Midbrain (tissue), 1 donor: ENCODE measurements around the gene MGST3.
"Not testable (repeated sequence)": the region's sequence is repeated elsewhere in the genome, so short reads cannot be mapped to it uniquely, and the experiment has no call there.

ENCODE experiments used
- DNase-seq: peaks from one replicate; lab custom pipeline; 2025; lab: John Stamatoyannopoulos, UW

Gene MGST3

DNA sequence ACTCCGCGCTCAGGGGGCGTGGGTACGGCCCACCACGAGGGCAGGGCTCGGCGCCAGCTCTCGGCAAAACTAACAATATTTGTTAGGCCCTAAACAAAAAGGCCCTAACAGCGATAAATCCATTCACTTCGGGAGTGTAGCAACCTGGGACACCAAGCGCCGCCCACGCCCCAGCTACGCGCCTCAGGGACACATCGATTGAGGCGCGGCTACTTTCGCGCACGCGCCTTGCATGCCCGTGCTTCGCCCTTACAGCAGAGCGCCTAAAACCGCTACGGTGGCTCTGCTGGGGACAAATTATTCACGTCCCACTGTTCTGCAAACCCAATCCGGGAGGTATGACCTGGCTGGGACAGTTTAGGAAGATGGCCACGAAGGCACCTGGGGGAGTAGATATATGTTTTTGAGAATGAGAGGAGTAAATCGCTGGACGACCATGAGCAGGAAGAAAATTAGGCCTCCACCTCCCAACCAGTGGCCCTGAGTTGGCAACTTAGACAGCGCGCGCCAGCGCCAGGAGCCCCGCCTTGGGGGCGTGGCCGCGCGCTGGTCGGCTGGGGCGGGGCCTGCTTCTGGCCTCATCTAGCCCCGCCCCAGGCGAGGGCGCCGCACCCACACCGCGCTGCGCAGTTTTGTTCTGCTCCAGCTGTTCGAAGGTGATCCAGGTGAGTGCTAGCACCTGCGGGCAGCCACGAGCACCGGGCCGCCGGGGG is at the start of gene MGST3:
MGST3 (plus strand) TSS at position 606 of the 713 bp plus-strand sequence. CDS start 18,614 bp downstream, outside the sequence.
- peak; percentile 97 for DNase-seq

DNA sequence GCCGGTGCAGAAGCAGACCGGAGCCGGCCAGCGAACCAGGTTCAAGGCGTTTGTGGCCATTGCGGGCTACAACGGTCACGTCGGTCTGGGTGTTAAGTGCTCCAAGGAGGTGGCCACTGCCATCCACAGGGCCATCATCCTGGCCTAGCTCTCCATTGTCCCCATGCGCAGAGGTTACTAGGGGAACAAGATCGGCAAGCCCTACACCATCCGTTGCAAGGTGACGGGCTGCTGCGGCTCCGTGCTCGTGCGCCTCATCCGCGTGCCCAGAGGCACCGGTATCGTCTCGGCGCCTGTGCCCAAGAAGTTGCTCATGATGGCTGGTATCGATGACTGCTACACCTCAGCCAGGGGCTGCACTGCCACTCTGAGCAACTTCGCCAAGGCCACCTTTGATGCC is 49.1 kb upstream of the MGST3 start:
- no peak for DNase-seq

DNA sequence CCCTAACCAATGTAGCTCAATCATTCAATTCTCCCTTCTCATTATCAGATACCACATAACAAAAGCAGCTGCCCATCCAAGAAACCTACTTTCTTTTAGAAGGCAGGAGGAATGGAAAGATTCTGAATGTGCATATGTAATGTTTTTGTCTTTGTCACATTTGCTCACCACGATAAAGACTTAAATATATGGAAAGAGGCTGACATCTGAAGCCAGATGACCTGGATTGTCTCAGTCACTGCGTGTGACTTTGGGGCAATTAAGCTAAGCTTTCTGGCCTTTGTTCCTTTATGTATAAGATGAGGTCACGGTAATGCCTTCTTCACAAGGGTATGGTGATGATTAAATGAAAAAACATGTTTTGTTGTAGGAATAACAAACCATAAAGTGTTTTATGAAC is 44.6 kb upstream of the MGST3 start:
- no peak for DNase-seq

DNA sequence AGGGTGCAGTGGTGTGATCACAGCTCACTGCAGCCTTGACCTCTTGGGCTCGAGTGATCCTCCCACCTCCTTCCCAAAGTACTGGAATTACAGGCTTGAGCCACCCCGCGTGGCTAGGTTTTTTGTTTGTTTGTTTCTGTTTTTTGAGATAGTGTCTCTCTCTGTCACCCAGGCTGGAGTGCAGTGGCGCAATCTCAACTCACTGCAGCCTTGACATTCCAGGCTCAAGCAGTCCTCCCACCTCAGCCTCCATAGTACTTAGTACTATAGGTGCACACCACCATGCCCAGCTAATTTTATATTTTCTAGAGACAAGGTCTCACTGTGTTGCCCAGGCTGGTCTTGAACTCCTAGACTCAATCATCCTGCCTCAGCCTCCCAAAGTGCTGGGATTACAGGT is 39.6 kb upstream of the MGST3 start:
- DNase-seq: not testable (repeated sequence)

DNA sequence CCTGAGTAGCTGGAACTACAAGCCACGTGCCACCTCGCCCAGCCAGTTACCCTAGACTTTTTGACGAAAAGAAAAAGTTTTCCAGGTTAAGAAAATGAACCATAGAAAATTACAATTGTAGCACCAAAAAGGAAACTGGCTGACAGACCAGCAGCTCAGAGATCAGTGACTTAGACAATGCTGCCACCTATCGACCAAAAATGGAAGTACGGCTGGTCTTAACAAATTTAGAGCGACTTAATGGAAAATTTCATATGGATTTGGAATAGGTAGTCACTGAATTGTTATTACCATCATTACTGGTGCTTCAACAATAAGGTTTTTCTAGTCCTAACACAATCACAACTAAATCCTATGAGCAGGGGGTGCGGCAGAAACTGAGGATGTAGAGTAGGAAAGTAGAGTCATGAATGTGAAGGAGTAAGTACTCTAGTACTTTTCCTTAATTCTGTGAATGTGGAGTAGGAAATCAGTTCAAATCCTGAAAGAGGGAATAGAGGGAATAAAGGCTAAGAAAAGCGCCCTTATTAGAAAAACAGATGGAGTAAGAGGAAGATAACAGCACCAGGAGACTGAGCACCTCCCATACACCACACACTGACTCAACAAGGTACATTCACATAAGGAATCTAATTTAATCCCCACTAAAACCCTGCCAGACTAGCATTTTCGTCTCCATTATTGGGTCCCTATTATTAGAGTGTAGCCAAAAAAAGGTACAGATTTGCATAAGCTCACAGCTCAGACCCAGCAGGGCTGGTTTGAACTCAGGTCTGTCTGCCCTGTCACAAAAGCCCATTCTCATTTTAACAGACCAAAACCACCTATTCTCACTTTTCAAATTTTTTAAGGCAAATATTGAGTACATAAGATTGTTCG is 37.9 kb upstream of the MGST3 start:
- DNase-seq: peak; percentile 88

DNA sequence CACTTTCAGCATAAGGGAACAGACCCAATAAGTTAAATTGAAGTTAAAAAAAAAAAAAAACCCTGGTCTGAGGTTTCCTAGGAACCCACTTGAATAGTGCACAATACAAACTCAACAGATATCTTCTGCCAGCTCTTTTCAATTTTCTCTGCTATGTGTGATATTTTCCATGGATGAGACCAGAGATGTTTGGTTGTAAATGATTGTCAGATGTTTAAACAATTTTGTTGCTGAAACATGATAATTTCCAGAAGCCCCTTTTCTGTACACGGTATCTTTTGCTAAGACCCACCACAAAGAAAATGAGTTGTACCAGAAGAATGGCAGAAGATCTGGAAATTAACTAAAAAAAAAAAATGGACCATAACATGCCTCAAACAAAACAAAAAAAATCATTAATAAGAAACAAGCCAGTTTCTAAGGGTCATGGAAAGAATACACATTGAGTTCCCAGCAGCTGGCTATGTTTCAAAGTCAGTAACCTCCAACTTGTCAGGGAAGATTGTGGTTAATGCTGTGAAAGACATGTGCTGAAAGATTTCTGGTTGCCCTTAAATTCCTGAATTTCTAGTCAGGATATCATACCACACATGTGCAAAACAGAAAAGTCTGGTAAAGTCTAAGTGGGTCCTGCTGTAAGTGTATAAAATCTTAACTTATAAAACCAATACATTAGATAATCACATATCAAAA is 35.6 kb upstream of the MGST3 start:
- DNase-seq: no peak

DNA sequence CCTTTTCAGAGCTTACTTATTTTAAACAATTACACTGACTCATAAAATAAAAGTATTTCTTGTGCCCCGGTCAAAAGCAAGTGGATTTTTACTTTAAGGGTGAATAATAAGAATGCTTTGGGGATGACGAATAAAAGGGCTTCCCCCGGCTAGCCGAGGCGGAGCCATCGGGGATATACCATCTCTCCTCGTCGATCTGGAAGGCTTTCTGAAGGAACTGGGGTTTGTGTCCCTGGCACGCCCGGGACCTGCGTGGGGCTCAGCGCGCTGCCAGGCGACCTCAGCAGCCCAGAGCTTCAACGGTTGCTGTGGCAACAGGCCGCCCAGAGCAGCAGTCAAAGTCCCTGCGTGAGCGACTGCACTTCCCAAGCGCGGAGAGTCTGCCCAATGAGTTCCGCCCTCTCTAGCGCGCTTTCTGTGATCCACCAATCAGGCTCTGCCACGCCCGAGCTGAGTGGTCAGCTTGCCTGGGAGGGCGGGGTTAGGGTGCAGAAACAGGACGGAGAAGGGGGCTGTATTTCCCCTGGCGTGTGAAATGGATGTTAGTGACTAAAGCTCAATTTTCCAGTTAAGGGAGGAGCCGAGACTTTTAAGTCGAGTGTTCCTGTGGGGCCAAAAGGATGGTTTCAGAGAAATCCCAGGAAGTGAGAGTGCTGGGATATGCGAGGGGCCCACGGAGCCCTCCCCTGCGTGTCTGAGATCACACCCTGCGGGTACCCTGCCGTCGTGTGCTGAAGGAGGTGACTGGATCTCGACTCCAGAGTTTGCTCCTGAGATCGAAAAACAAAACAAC is 33.0 kb upstream of the MGST3 start:
- peak; percentile 97 for DNase-seq

DNA sequence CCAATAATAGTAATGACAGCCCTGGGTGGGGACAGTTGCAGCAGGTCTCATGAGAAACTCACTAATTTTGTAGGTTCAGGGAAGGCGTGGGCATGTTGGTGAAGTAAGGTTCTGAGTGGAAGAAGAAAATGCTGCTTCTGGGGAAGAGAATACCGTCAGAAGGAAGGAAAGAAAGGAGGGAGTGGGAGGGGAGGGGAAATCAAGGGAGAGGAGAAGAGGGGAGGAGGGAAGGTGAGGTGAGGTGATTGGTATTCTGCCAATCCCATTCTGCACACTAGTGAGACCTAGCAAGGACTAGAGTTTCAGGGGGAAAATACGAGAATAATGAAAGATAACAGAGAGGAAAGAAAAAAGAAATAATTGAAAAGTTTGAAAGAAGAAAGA is 32.4 kb upstream of the MGST3 start:
- DNase-seq: no peak

DNA sequence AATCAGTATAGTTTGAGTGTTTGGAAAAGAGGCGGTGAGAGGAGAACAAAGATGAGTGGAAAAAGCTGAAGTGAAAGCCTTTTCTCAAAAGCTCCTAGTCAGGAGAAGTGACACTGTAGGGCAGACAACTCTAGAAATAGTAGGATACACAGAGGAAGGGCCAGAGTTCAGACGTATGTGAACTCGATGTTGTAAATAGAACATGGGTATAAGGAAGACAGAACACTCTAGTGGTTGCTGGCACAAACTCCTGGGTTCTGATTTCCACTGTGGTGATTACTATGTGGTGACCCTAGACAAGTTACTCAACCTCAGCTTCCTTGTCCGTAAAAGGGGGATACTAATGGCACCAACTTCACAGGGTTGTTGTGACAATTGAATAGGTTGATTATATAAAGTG is 30.2 kb upstream of the MGST3 start:
- DNase-seq: peak; percentile 18

DNA sequence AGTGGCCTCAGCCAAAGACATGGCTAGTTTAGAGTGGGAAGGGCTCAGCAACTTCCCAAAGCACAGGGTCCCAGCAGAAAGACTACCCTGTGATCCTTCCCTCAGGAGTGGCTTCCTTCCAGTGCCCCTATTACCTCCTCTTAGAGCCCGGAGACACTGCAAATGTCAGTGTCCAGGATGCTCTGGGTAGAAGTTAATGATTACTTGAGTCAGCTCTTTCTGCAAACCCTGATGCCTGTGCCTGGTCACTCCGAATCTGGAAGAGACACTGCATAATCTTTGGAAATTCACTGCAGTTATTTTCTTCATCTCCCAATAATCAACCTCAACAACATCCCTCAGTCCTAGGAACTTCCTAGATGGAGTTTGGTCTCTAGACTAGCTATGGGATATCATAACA is 27.2 kb upstream of the MGST3 start:
- DNase-seq: no peak

DNA sequence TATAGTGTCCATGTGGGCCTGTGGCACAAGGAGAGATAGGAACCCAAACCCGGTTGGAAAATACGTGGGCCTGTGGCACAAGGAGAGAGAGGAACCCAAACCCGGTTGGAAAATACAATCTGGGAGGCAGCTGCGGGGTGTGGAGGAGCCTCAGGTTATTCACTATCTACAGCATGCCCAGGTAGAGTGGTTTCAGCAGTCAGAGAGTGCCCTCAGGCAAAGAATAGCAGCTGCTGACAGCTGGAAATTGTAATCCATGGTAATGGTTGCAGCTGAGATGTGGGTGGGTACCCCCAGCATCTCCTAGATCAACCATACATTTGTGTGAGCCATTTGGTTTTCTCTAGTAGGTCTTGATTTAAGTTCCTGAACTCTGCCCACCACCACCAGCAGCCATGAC is 25.8 kb upstream of the MGST3 start:
- no peak for DNase-seq

DNA sequence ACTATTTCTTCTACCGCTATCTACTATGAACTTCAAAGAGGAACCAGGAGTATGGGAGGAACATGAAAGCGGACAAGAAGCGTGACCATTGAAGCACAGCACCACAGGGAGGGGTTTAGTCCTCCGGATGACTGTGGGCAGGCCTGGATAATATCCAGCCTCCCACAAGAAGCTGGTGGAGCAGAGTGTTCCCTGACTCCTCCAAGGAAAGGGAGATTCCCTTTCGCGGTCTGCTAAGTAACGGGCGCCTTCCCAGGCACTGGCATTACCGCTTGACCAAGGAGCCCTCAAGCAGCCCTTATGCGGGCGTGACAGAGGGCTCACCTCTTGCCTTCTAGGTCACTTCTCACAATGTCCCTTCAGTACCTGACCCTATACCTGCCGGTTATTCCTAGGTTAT is 24.4 kb upstream of the MGST3 start:
- not testable (repeated sequence) for DNase-seq

DNA sequence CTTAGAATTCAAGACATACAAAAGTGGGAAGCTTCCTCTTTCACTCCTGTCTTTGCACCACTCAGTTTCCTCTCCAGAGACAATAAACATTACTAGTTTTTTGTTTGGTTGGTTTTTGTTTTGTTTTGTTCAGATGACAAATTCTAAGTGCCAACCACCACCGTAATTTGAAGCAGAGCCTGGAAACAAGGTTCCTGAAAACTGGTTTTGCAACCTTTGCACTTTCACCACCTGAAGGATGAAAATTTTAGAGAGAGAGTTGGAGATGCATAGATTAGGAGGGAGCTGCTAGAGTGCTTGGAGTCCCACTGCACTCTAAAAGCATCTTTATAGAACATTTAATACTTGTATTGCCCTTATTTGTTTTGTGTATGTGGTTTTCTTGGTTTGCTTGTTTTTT is 20.2 kb upstream of the MGST3 start:
- DNase-seq: no peak

DNA sequence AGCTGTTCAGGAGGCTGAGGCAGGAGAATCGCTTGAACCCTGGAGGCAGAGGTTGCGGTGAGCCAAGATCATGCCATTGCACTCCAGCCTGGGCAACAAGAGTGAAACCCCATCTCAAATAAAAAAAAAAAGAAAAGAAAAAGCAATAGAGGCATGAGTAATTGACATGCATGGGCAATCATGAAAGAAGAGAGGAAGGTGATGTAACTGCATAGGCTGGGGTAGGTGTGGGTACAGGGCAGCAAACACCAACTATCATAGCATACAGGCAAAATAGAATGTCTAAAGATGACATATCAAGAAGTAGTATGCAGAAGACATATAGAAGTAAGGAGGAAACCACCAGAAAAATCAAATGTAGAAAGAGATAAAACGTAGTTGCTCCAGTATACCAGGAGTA is 19.0 kb upstream of the MGST3 start:
- DNase-seq: no peak

DNA sequence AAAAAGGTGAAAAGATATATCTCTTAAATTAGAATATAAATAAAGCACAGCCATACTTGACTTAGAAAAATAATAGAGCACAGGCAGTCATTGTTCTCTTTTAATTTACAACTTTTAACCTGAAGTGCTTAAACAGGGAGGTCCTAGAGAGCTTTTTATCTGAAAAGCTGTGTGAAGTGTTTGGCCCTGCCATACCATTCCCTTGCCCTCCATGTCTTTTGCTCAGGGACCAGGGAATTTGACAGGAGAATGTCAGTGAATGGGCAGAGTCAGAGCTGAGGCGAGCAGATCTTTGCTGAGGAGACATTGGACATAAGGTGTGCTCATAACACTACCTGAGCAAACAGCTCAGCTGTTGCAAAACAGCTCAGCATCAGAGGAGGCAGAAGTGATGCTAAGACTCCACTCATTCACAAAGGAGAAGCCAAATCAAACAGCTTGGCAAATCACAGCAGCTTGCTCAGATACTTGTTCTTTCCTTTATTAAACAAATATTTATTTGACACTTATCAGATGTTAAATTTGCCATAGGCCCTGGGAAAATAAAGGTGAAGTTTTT is 14.9 kb upstream of the MGST3 start:
- DNase-seq: no peak

DNA sequence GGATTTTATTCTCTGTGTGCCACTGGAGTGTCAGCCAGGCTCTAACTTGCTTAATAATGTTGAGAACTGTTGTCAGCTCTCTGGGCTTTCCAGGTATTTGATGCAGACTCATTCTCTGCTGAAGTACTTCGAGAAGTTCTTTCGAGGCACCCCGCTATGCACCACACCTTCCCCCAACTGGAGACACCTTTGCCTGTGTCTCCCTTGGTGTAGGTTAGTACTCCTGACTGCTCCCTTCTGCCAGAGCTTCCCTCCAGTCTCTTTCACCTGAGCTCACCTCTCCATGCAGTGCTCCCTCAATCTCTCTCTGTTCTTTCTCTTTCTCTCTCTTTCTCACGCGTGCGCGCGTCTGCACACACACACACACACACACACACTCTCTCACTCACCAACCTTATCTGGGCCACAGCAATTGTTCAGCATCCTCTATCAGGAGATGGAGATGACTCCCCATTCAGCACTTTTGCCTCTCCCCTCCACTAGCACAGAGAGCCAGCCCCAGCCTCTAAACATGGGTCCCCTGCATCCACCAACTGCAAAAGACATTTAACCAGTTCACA is 14.0 kb upstream of the MGST3 start:
- no peak for DNase-seq

DNA sequence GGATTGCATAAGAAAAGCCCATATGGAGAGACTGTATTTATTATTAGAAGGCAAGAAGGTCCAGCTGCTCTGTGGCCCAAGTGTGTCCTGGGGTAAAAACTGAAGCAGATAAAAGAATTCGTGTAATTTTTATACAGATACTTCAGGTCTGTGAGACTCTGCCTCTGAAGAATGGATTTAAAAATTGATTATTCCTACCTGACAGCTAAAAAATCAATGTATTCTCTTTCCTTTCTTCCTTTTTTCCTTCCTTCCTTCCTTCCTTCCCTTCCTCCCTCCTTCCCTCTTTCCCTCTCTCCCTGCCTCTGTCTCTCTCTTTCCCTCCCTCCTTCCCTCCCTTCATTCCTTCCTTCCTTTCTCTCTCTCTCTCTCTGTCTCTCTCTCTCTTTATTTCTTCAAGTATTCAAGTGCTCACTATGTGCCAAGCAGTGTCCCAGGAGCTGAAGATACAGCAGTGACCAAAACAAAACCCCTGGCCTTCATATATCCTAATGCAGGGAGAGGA is 11.3 kb upstream of the MGST3 start:
- no peak for DNase-seq

DNA sequence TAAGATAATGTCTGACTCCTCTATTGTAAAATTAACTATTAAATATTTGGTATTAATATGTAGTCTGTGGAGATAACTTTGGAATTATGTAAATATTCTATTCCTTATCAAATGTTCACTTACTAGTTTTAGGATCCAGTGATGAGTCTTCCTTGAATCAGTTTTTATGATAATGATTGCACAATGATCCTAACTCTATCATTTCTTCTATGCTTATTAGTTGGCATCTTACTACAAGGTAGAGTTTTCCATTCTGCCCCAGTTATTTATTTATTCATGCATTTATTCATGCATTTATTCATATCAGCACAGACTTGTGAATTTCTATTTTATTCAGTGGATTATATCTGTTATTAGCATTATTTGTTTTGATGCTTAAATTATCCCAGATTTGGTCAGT is 7.4 kb upstream of the MGST3 start:
- no peak for DNase-seq

DNA sequence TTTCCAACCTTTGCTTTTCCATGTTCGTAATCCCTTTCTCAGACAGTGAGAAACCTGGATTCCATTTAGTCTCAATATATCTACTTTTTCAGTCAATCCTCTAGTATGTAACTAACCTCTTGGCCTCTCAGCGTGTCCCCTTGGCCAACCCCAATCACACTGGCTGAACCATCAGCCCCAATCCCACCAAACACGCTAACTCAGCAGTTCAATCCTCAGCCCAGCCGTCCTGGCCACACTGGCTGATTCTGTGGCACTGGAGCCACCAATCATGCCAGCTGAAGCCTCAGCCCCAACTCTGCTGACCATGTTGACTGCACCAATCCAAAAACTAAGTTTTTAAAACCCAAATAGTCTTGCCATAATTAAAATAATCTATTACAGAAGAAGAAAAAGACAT is 6.6 kb upstream of the MGST3 start:
- no peak for DNase-seq

DNA sequence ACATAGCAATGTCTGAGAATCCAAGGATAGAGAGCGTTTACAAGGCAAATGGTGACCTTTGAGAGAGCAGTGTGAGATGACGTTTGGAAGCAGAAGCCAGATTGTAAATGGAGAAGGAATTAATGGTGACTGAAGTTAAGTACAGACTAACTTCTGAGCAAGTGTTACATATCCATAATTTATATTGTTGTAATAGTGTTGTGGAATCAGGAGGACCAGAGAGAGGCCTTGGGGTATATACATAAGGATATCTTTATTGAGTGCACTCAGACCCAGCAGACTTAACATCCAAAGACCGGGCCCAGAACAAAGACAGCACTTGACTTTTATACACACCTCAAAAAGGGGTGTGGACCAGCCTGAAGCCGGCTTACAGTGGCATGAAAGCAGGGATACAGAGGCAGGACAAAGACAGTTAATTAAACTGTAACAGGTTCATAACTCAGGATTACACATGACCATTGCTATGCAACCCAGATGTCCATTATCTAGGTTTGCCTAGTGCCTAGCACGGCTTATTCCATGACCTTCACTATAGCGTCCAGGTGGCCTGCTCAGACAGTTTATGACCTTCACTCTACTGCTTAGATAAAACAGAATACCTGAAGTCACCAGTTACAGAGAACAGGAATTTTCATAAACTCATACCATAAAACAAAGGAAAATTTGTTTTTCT is 2.7 kb upstream of the MGST3 start:
- DNase-seq: no peak

DNA sequence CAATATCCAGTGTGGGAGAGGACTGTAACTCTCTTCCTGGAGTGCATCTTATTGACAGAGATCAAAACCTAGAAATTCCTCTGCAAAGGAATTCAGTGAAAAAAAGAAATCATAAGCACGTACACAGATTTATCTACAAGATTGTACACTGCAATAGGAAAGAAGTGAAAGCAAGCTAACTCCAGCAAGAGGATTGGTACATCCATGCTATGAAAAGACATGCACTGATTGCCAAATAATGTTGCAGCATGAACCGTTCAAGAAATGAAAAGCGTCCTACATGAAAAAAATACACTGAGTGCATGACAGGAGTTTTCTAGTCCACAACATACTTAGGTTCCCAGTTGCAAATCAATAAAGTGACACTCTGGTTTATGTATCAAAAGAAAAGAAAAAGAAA is 1.9 kb upstream of the MGST3 start:
- no peak for DNase-seq
